CD4-positive, CD25-positive, alpha-beta regulatory T cell (primary cell): Measurements from ENCODE around the gene LAGE3. TPM values are rescaled to one million over a fixed set of nuclear protein-coding genes. Genes with fewer than 3 reads are reported as not detected.
A peak's percentile ranks its signal among the peaks of the same experiment; 100 is the strongest.

ENCODE experiments used
- ATAC-seq, 2 donors: fragments of 150-1000 bp; cut with Tn5 transposase; one replicate each; pipeline ENCODE4 v1.10.0; 2021; ENCODE audit warnings: low read depth in 2 of 2, moderate number of reproducible peaks in 2 of 2, moderate library complexity in 1 of 2
- DNase-seq, 3 donors: peaks; one replicate each; pipeline versions ENCODE4 v3.0.0 to v3.0.0-alpha.2; 2012 to 2022; ENCODE audit warnings: mixed read lengths in 1 of 3
- H3K27ac ChIP-seq: one replicate; pipeline ENCODE4 v1.7.0; 2013; ENCODE audit warnings: mild to moderate bottlenecking, low read length; ENCODE audit not compliant: insufficient read depth, poor library complexity, severe bottlenecking
- H3K27me3 ChIP-seq: one replicate; pipeline ENCODE4 v1.7.0; 2013; ENCODE audit warnings: low read length; ENCODE audit not compliant: control insufficient read depth, insufficient read depth
- H3K36me3 ChIP-seq: one replicate; pipeline ENCODE4 v1.7.0; 2013; ENCODE audit warnings: mild to moderate bottlenecking, low read length, moderate library complexity; ENCODE audit not compliant: control insufficient read depth, insufficient read depth
- H3K4me1 ChIP-seq: 2 replicates; pipeline ENCODE4 v1.7.0; 2013; ENCODE audit warnings: mild to moderate bottlenecking, low read length; ENCODE audit not compliant: insufficient read depth, control insufficient read depth, poor library complexity, severe bottlenecking
- H3K4me3 ChIP-seq: one replicate; pipeline ENCODE4 v1.7.0; 2013; ENCODE audit warnings: low read depth, mild to moderate bottlenecking, low read length, moderate library complexity
- H3K9me3 ChIP-seq, 2 experiments: 1 replicate in 1 of 2; 2 replicates in 1 of 2; pipeline ENCODE4 v1.7.0; 2013; ENCODE audit warnings: low read length in 2 of 2, mild to moderate bottlenecking in 1 of 2, moderate library complexity in 1 of 2; ENCODE audit not compliant: control insufficient read depth in 2 of 2
- H3K27ac Mint-ChIP-seq, 3 donors: one replicate each; pipeline ENCODE4 v1.8.0; 2020 to 2022; ENCODE audit warnings: mild to moderate bottlenecking in 3 of 3, mixed read lengths in 3 of 3, moderate library complexity in 2 of 3
- H3K27me3 Mint-ChIP-seq: one replicate; pipeline ENCODE4 v1.8.0; 2022; ENCODE audit warnings: mild to moderate bottlenecking, mixed read lengths
- H3K36me3 Mint-ChIP-seq: one replicate; pipeline ENCODE4 v1.8.0; 2020; ENCODE audit warnings: mixed read lengths
- H3K4me1 Mint-ChIP-seq, 4 donors: one replicate each; pipeline ENCODE4 v1.8.0; 2020 to 2022; ENCODE audit warnings: mixed read lengths in 4 of 4, mild to moderate bottlenecking in 1 of 4
- H3K4me3 Mint-ChIP-seq, 4 donors: one replicate each; pipeline ENCODE4 v1.8.0; 2020 to 2022; ENCODE audit warnings: mild to moderate bottlenecking in 4 of 4, mixed read lengths in 4 of 4, moderate library complexity in 3 of 4
- H3K9me3 Mint-ChIP-seq, 7 donors: one replicate each; pipeline ENCODE4 v1.8.0; 2020 to 2022; ENCODE audit warnings: mixed read lengths in 7 of 7, mild to moderate bottlenecking in 3 of 7, moderate library complexity in 2 of 7
- polyA plus RNA-seq, 4 donors: library from polyadenylated mRNA; unstranded; fragments of 300-500 nt; fragmentation: Illumina TruSeq; gene quantifications; one replicate each; pipeline ENCODE4 v1.2.3, GENCODE V29; 2021
- total RNA-seq: library from RNA; stranded (reverse); gene quantifications from one replicate; pipeline ENCODE4 v1.2.3, GENCODE V29; 2022

LAGE3 gene
- total and polyA plus RNA-seq, 5 donors from 2014 or later = 8.9 to 47.9 (median 40.7) TPM

DNA sequence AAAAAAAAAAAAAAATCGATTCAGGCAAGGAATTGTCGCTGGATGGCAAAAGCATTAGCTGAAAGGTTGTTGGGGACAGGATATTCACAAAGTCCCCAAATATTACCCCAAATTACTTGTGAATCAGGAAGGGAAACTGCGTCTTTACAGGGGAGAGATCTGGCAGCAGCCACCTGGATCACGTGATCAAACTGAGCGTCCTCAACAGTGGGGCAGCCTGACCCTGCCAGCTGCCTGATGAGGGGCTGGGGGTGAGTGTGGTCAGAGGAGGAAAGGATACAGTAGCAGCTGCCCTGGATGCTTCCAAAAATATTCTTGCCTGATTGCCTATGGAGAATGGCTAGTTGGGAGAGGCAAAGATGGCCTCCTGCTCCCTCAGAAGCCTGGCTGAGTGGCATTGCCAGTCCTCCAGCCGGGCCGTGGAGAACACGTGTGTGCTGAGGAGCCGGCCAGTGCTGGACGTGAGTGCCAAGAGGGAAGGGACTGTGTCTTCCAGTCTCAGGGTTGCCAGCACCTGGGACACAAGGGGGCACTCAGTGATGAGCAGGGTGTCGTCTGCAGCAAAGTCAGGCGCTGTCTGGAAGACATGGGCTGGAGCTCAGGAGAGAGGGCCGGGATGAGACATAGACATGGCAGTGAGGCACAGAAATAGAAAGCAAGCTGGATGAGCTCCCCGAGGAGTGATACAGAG is 3.0 kb upstream of the LAGE3 start:
- H3K36me3 ChIP-seq = peaks cover 3% of the 10 kb centered on the region
- H3K9me3 ChIP-seq = no peaks in the 10 kb centered on the region
- no peak overlapping the region for H3K27ac ChIP-seq
- peak overlapping the region in 3 of 4 donors; percentile 21 to 43 (median 24) for H3K4me3 Mint-ChIP-seq
- no peaks in the 10 kb centered on the region for H3K9me3 Mint-ChIP-seq
- H3K36me3 Mint-ChIP-seq = no peaks in the 10 kb centered on the region
- ATAC-seq (no peak), DNase-seq (no peak)
- H3K4me1 Mint-ChIP-seq = peaks cover 0 to 42% (median 4%) of the 10 kb centered on the region in 4 donors
- H3K27ac Mint-ChIP-seq = no peak overlapping the region
- H3K4me1 ChIP-seq = peaks cover 30% of the 10 kb centered on the region
- H3K27me3 Mint-ChIP-seq = no peaks in the 10 kb centered on the region
- H3K27me3 ChIP-seq = no peaks in the 10 kb centered on the region
- H3K4me3 ChIP-seq = no peak overlapping the region

DNA sequence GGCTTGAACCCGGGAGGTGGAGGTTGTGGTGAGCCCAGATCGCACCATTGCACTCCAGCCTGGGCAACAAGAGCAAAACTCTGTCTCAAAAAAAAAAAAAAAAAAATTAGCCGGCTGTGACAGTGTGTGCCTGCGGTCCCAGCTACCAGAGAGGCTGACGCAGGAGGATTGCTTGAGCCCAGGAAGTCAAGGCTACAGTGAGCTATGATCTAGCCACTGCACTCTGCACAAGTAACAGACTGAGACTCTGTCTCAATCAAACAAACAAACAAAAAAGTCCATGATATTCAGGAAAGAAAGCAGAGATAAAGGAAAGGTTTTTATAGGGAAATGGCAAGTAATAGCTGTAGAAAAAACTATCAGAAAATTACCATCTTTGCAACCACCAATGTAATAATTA is 2.1 kb upstream of the LAGE3 start:
- no peaks in the 10 kb centered on the region for H3K9me3 ChIP-seq
- H3K4me3 ChIP-seq = no peak overlapping the region
- H3K36me3 Mint-ChIP-seq = no peaks in the 10 kb centered on the region
- no peaks in the 10 kb centered on the region for H3K27me3 ChIP-seq
- H3K4me1 Mint-ChIP-seq = peaks cover 0 to 45% (median 5%) of the 10 kb centered on the region in 4 donors
- ATAC-seq (no peak), DNase-seq (no peak)
- no peak overlapping the region for H3K27ac Mint-ChIP-seq
- no peak overlapping the region for H3K27ac ChIP-seq
- H3K4me1 ChIP-seq = peaks cover 30% of the 10 kb centered on the region
- H3K27me3 Mint-ChIP-seq = no peaks in the 10 kb centered on the region
- no peak overlapping the region for H3K4me3 Mint-ChIP-seq
- no peaks in the 10 kb centered on the region for H3K9me3 Mint-ChIP-seq
- H3K36me3 ChIP-seq = peaks cover 3% of the 10 kb centered on the region

DNA sequence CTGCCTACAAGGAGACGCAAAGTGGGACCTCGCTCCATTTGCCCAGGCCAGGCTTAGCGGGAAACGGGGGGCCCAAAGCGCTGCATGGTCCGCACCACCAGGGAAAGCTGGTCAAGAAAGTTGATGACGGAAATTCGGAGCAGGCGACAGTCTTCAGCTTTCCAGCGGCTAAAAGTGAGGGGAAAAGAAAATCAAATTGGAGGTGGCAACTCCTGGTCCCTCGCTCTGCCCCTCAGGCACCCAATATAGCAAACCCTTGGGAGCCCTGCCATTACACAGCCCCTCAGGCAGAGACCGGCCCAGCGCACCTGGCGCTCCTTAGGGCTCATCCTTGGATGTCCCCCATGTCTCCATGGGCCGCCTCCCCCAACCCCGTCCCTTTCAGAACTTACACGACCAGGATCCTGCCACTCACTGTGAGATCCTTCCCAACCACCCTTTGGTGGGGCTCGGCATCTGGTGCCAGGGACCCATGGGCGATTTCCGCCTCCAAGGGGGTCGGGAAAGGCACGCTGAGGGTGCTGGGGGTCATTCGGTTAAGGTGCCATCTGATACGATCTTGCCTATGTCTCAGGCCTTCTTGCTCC is 1.1 kb downstream of the LAGE3 start:
- Histone ChIP-seq H3K27me3 (no peaks in the 10 kb centered on the region), H3K27ac (peak overlapping the region; percentile 83), H3K36me3 (no peaks in the 10 kb centered on the region), H3K4me1 (peaks cover 14% of the 10 kb centered on the region), H3K4me3 (peak overlapping the region; percentile 35), H3K9me3 (no peaks in the 10 kb centered on the region)
- Mint-ChIP-seq H3K4me3 (peak overlapping the region; percentile 79 to 92 (median 84)), H3K27ac (peak overlapping the region in 2 of 3 donors; percentile 79 to 80), H3K36me3 (no peaks in the 10 kb centered on the region), H3K4me1 (peaks cover 0 to 28% (median 5%) of the 10 kb centered on the region in 4 donors), H3K27me3 (no peaks in the 10 kb centered on the region), H3K9me3 (no peaks in the 10 kb centered on the region)
- DNase-seq = no peak
- ATAC-seq = no peak

DNA sequence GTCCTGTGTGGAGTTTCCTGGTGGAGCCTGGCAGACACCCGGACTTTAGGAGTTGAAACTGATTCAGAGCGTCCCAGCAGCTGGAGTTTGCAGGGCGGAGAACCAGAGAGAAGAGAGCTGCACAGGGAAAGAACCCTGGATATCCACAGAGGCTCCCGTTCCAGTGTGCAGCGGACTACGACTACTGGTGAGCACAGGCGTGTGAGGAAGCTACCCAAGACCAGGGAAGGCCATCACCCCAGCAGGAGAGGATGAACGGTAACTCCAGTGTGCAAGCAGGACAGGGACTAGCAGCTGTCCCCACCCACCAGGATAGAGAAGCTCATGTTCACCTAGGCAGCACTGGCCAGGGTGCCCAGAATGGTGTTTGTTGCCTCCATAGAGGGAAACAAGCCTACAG is 2.3 kb downstream of the LAGE3 start:
- Histone ChIP-seq H3K4me1 (peaks cover 14% of the 10 kb centered on the region), H3K27ac (no peak overlapping the region), H3K36me3 (no peaks in the 10 kb centered on the region), H3K4me3 (no peak overlapping the region), H3K9me3 (no peaks in the 10 kb centered on the region), H3K27me3 (no peaks in the 10 kb centered on the region)
- peak overlapping the region in 1 of 3 donors; percentile 32 for H3K27ac Mint-ChIP-seq
- H3K27me3 Mint-ChIP-seq = no peaks in the 10 kb centered on the region
- H3K4me3 Mint-ChIP-seq = no peak overlapping the region
- H3K4me1 Mint-ChIP-seq = peaks cover 0 to 22% (median 5%) of the 10 kb centered on the region in 4 donors
- no peaks in the 10 kb centered on the region for H3K36me3 Mint-ChIP-seq
- ATAC-seq (no peak), DNase-seq (no peak)
- H3K9me3 Mint-ChIP-seq = peaks cover 0 to under 1% (median 0%) of the 10 kb centered on the region in 7 donors

DNA sequence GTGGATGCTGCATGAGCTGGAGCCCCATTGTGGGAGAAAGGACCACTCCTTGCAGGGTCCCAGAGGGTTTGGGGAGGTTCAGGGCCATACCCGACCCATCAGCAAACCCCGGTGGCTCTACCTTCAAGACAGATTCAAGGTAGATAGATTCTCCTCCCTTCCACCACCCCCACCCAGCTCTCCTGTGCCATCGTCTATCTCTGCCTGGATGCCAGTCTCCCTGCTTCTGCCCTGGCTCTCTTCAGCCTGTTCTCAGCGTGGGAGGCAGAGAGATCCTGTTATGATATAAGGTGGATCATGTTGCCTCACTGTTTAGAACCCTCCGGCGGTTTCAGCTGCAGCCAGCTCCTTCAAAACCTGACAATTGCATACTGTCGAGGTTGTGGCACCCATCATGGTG is 5.4 kb downstream of the LAGE3 start:
- no peaks in the 10 kb centered on the region for H3K9me3 ChIP-seq
- no peak overlapping the region for H3K4me3 Mint-ChIP-seq
- H3K27ac ChIP-seq = no peak overlapping the region
- H3K27me3 ChIP-seq = no peaks in the 10 kb centered on the region
- DNase-seq (no peak), ATAC-seq (no peak)
- peaks cover 9% of the 10 kb centered on the region for H3K36me3 ChIP-seq
- H3K4me3 ChIP-seq = no peak overlapping the region
- H3K27me3 Mint-ChIP-seq = no peaks in the 10 kb centered on the region
- no peaks in the 10 kb centered on the region for H3K36me3 Mint-ChIP-seq
- peaks cover 6% of the 10 kb centered on the region for H3K4me1 ChIP-seq
- no peak overlapping the region for H3K27ac Mint-ChIP-seq
- peaks cover 0 to 1% (median 0%) of the 10 kb centered on the region in 7 donors for H3K9me3 Mint-ChIP-seq
- peaks cover 0 to 13% (median 2%) of the 10 kb centered on the region in 4 donors for H3K4me1 Mint-ChIP-seq

DNA sequence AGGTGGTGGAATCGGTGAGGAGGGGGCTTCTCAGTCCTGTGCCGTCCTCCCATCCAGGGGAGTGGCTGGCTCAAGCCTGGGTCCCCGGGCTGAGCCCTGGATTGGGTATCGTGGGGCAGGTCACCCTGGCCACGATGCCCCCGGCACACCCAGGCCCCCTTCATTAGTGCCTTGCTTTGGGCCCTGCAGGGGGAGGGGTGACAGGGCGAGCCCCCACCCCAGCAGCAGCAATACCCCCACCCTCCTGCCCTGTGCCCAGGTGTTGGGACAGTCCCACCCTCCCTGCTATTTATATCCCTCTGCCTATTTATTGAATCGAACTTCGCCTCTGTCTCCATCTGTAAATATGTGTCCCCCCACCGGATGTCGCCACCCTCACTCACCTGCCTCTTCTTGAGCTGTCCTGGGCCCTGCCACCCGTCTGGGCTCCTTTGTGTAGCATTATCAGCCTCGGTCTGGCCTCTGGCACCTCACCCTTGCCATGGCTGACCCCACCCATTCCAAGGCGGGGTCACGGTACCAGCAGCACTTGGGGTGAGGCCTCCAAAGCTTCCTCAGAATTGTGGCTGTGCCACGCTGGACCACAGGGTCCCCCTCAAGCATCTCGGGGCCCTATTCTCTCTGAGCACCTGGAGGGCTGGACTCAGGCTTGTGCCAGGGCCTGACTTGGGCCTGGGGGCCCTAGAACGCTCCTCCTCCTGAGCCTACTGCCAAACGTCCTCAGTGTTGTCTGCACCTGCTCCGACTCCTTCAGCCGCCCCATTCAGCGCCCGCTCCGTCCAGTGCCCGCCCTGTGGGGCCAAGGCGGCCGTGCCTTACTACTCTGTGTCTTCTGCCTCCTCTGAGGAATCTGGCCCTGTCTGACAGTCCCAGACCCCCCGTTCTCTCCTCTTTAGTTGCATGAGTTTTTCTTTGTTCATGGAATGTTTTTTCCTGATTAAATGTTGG is 6.1 kb downstream of the LAGE3 start:
- Histone ChIP-seq H3K27me3 (no peaks in the 10 kb centered on the region), H3K27ac (no peak overlapping the region), H3K9me3 (no peaks in the 10 kb centered on the region), H3K4me3 (no peak overlapping the region), H3K36me3 (peaks cover 10% of the 10 kb centered on the region), H3K4me1 (peaks cover 2% of the 10 kb centered on the region)
- Mint-ChIP-seq H3K9me3 (peaks cover 0 to 1% (median 0%) of the 10 kb centered on the region in 7 donors), H3K27me3 (no peaks in the 10 kb centered on the region), H3K27ac (peak overlapping the region in 1 of 3 donors; percentile 56), H3K4me3 (no peak overlapping the region), H3K36me3 (no peaks in the 10 kb centered on the region), H3K4me1 (peaks cover 0 to 11% (median 2%) of the 10 kb centered on the region in 4 donors)
- no peak for ATAC-seq
- no peak for DNase-seq

DNA sequence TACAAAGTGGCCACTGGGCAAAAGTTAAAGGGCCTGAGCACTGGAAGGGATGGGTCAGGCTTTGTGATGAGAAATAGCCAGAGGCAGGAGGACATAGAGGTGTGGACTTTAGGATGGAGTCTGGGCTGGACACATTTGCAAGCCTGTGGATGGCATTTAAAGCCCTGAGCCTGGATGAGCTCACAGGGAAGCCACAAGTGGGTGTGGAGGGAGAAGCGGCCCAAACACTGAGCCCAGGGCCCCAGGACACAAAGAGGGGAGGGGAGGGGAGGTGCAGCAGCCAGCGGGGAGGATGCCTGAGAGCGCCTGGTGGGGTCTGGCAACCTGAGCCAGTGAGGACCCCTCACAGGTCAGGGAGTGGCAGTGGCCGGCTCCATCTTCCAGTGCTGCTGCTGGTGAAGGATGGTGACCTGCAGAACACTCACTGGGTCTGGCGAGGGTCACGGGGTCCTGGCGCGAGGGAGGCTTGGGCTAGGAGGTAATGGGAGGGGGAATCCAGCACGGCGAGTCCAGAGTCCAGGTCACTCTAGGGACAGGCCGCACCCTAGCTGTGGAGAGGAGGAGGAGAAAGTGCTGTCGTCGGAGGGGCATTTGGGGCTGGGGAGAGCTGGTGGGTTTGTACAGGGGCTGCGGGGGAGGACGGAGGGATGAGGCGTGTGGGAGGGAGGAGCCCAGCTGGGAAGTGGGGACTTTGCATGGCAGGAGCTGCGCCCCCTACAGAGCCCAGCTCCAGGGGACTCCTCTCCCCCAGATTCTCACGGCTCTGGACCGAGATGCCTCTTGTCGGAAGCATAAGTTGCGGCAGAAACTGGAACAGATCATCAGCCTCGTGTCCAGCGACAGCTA is 7.0 kb downstream of the LAGE3 start:
- peak overlapping the region in 1 of 3 donors; percentile 47 for H3K27ac Mint-ChIP-seq
- no peak for ATAC-seq
- Histone ChIP-seq H3K4me3 (no peak overlapping the region), H3K9me3 (no peaks in the 10 kb centered on the region), H3K36me3 (peaks cover 10% of the 10 kb centered on the region), H3K4me1 (no peaks in the 10 kb centered on the region), H3K27ac (no peak overlapping the region), H3K27me3 (no peaks in the 10 kb centered on the region)
- peaks cover 0 to 5% (median under 1%) of the 10 kb centered on the region in 4 donors for H3K4me1 Mint-ChIP-seq
- DNase-seq = no peak
- H3K4me3 Mint-ChIP-seq = no peak overlapping the region
- peaks cover 0 to 1% (median 0%) of the 10 kb centered on the region in 7 donors for H3K9me3 Mint-ChIP-seq
- no peaks in the 10 kb centered on the region for H3K27me3 Mint-ChIP-seq
- no peaks in the 10 kb centered on the region for H3K36me3 Mint-ChIP-seq
